Hippocampal formation (tissue), 2 donors: ENCODE data around the gene SIRT7.
A peak's percentile ranks its signal among the peaks of the same experiment; 100 is the strongest.

Source experiments
- DNase-seq, 2 donors: peaks; one replicate each; lab custom pipeline; 2025; lab: John Stamatoyannopoulos, UW

The SIRT7 gene

GRCh38 chr17:81931557-81932332 lies 13.8 kb upstream of the SIRT7 start:
- no peak for DNase-seq

GRCh38 chr17:81931189-81931556 lies 13.2 kb upstream of the SIRT7 start:
- DNase-seq = no peak

GRCh38 chr17:81930142-81931125 lies 12.5 kb upstream of the SIRT7 start:
- DNase-seq = no peak

- no peak for DNase-seq
Measured at GRCh38 chr17:81929253-81930141, 11.5 kb upstream of the SIRT7 start.

GRCh38 chr17:81928544-81929252 lies 10.7 kb upstream of the SIRT7 start:
- DNase-seq = no peak

- DNase-seq = peak; percentile 84 to 89
Measured at GRCh38 chr17:81927653-81928543, 9.9 kb upstream of the SIRT7 start, which contains the start of gene MAFG. Gene MAFG, minus strand, starts transcription at chr17:81927735. Its CDS starts 4,550 bp downstream, at chr17:81923185.

GRCh38 chr17:81927152-81927652 lies 9.2 kb upstream of the SIRT7 start:
- DNase-seq = no peak

- peak in 1 of 2 donors; percentile 17 for DNase-seq
Measured at GRCh38 chr17:81926451-81927151, 8.6 kb upstream of the SIRT7 start.

GRCh38 chr17:81925860-81926450 lies 8.0 kb upstream of the SIRT7 start:
- no peak for DNase-seq

GRCh38 chr17:81924557-81925532 lies 6.9 kb upstream of the SIRT7 start:
- DNase-seq = no peak

- peak in 1 of 2 donors; percentile 25 for DNase-seq
Measured at GRCh38 chr17:81923302-81924260, 5.6 kb upstream of the SIRT7 start.

GRCh38 chr17:81922566-81923301 lies 4.8 kb upstream of the SIRT7 start:
- no peak for DNase-seq

- DNase-seq = no peak
Measured at GRCh38 chr17:81921996-81922565, 4.1 kb upstream of the SIRT7 start.

- DNase-seq = no peak
Measured at GRCh38 chr17:81921537-81921862, 3.5 kb upstream of the SIRT7 start.
